Esophagus muscularis mucosa (tissue), 4 donors: ENCODE data around the gene SMIM27. TPM values are rescaled to one million over a fixed set of nuclear protein-coding genes. Genes with fewer than 3 reads are reported as not detected.

Source experiments
- DNase-seq: peaks from one replicate; pipeline ENCODE4 v3.0.0-alpha.2; 2017; ENCODE audit errors: extremely low spot score
- H3K27ac ChIP-seq, 4 donors: fragments of 200-600 bp; sonication (generic); replicated peaks in 1 of 4; 1 replicate in 3 of 4; 2 replicates in 1 of 4; pipeline ENCODE4 v1.5.1; 2016 to 2019; ENCODE audit warnings: mild to moderate bottlenecking in 1 of 4
- H3K27me3 ChIP-seq, 4 donors: fragments of 200-600 bp; sonication (generic); one replicate each; pipeline versions ENCODE4 v1.5.1 to v1.6.0; 2016 to 2019
- H3K36me3 ChIP-seq, 4 donors: fragments of 200-600 bp; sonication (generic); one replicate each; pipeline ENCODE4 v1.5.1; 2016 to 2019
- H3K4me1 ChIP-seq, 4 donors: fragments of 200-600 bp; sonication (generic); one replicate each; pipeline ENCODE4 v1.5.1; 2016 to 2019
- H3K4me3 ChIP-seq, 4 donors: fragments of 200-600 bp; sonication (generic); 1 replicate in 2 of 4; 2 replicates in 2 of 4; pipeline ENCODE4 v1.5.1; 2016 to 2019; ENCODE audit warnings: mild to moderate bottlenecking in 4 of 4, moderate library complexity in 1 of 4
- H3K9me3 ChIP-seq, 4 donors: fragments of 200-600 bp; sonication (generic); 1 replicate in 3 of 4; 2 replicates in 1 of 4; pipeline ENCODE4 v1.5.1; 2016 to 2019
- EP300 ChIP-seq: sonication (generic); formaldehyde crosslinking; IDR thresholded peaks from one replicate; pipeline ENCODE4 v1.6.1; 2017; ENCODE audit warnings: antibody characterized with exemption
- POLR2A ChIP-seq: fragments of 450-650 bp; IDR thresholded peaks from one replicate; pipeline ENCODE4 v1.6.1; 2017; ENCODE audit warnings: antibody characterized with exemption, moderate library complexity, mild to moderate bottlenecking, low read depth
- POLR2AphosphoS5 ChIP-seq, 2 donors: sonication (generic); formaldehyde crosslinking; IDR thresholded peaks; one replicate each; pipeline ENCODE4 v1.6.1; 2017; ENCODE audit warnings: antibody characterized with exemption in 2 of 2
- WGBS: methylation state at CpG from one replicate; pipeline ENCODE4 v1.1.5; 2018; 5-methylcytosine and 5-hydroxymethylcytosine counted together
- intact Hi-C: fragments of 100-400 bp; cut with DNase I; formaldehyde crosslinking; loops from one replicate; pipeline ENCODE4 v1.15.1; 2023
- total RNA-seq, 4 donors: library from RNA; depleted of rRNA; stranded (reverse); fragments of >200 nt; gene quantifications; one replicate each; pipeline versions ENCODE4 v1.1.0 to v1.2.1, GENCODE V29; 2016
- TF ChIP-seq, protein P1 (sequence below), 3 experiments: fragments of 200-600 bp in 2 of 3; fragments of 450-650 bp in 1 of 3; sonication (generic) in 2 of 3; IDR thresholded peaks; one replicate each; pipeline ENCODE4 v1.5.1; 2017 to 2019; ENCODE audit warnings: antibody characterized with exemption in 3 of 3, mild to moderate bottlenecking in 2 of 3, moderate library complexity in 1 of 3

The SMIM27 gene
- total RNA-seq, 4 donors from 2014 or later, result 4.8 to 11.2 (median 7.8) TPM

DNA sequence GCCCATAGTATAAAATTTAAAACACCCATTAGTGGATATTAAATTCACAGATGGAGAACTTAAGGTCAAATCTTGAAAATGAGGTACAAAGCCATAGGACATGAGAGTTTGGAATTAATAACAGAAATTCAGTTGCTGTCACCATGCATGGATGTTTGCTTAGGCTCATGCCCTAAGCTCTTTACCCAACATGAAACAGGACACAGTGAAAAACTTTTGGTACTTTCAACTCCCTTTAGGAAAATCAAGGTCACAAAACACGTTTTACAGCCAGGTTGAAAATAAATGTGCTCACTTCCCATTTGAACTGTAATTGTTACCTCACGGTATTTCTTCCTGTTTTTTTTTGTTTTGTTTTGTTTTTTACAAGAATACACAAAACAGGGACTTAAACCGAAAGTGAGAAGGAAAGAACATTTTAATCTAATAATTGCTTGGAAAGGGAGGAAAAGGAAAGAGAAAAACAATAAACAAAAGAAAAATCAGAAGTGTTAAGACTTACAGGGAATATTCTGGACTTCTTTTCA is 6.3 kb downstream of the SMIM27 start:
- Histone ChIP-seq H3K4me1 (peaks cover 0 to 12% (median 2%) of the 10 kb centered on the region in 4 donors), H3K36me3 (peaks cover 0 to 20% (median 2%) of the 10 kb centered on the region in 4 donors), H3K27ac (no peak overlapping the region), H3K4me3 (no peak overlapping the region), H3K27me3 (no peaks in the 10 kb centered on the region), H3K9me3 (no peaks in the 10 kb centered on the region)
- TF ChIP-seq, protein P1, sequence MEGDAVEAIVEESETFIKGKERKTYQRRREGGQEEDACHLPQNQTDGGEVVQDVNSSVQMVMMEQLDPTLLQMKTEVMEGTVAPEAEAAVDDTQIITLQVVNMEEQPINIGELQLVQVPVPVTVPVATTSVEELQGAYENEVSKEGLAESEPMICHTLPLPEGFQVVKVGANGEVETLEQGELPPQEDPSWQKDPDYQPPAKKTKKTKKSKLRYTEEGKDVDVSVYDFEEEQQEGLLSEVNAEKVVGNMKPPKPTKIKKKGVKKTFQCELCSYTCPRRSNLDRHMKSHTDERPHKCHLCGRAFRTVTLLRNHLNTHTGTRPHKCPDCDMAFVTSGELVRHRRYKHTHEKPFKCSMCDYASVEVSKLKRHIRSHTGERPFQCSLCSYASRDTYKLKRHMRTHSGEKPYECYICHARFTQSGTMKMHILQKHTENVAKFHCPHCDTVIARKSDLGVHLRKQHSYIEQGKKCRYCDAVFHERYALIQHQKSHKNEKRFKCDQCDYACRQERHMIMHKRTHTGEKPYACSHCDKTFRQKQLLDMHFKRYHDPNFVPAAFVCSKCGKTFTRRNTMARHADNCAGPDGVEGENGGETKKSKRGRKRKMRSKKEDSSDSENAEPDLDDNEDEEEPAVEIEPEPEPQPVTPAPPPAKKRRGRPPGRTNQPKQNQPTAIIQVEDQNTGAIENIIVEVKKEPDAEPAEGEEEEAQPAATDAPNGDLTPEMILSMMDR (IDR thresholded peaks at IDR 0.05), result no peak
- TF ChIP-seq POLR2A, result no peak
- no peak for TF ChIP-seq POLR2AphosphoS5 (IDR thresholded peaks at IDR 0.05)
- TF ChIP-seq EP300, result no peak
- WGBS, result 67% methylated on average over 3 of the region's 3 CpGs
- DNase-seq, result no peak
- intact Hi-C loops, result no loop called here

DNA sequence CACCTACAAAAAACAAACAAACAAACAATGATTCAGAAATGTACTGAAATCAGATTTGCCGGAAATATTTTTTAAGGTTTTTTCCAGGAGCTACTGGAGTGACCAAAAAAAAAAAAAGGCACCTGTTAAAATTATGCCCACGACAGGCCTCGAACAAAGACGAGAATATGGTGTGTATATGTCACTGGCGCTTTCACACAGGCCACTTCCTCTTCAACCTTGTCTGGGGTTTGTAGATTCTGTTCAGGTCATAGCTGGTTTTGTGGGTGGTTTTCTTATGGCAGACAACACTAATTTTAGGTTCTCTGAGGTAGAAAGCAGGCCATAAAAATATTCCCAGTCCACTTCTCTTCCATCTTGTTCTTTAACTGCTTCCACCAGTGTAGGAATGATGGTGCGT is 13.8 kb downstream of the SMIM27 start:
- no peak overlapping the region for H3K4me3 ChIP-seq
- H3K4me1 ChIP-seq, result peaks cover 2 to 18% (median 11%) of the 10 kb centered on the region in 4 donors
- H3K9me3 ChIP-seq, result no peaks in the 10 kb centered on the region
- no peaks in the 10 kb centered on the region for H3K27me3 ChIP-seq
- peaks cover 16 to 64% (median 39%) of the 10 kb centered on the region in 4 donors for H3K36me3 ChIP-seq
- no peak for DNase-seq
- 91% methylated on average over 6 of the region's 6 CpGs for WGBS
- H3K27ac ChIP-seq, result no peak overlapping the region
- intact Hi-C loops, result no loop called here
- TF ChIP-seq POLR2AphosphoS5 (IDR thresholded peaks at IDR 0.05) (no peak), POLR2A (no peak), EP300 (no peak)
- TF ChIP-seq, protein P1 (IDR thresholded peaks at IDR 0.05), result no peak

DNA sequence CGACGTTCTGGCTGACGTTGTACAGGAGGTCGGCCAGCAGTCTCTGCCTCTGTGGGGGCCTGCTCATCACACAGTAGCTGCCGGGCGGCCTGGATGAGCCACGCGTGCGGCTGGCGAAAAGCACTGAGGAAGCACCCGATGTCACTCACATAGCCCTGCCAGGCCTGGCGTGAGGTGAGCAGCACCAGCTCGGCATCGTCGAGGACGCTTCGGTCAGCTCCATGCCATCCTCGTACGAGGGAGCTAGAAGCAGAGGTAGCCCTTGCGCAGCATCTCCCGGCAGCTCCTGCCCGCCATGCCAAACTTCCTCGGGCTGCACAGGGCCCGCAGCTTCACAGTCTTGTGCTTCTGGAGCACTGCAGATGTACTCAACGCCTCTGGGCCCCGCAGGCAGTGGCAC is 14.6 kb downstream of the SMIM27 start:
- Histone ChIP-seq H3K27ac (no peak overlapping the region), H3K4me3 (no peak overlapping the region), H3K9me3 (no peaks in the 10 kb centered on the region), H3K27me3 (no peaks in the 10 kb centered on the region), H3K4me1 (peaks cover 10 to 26% (median 19%) of the 10 kb centered on the region in 4 donors), H3K36me3 (peaks cover 16 to 64% (median 39%) of the 10 kb centered on the region in 4 donors)
- TF ChIP-seq, protein P1 (IDR thresholded peaks at IDR 0.05), result no peak
- no peak for TF ChIP-seq EP300
- TF ChIP-seq POLR2A, result no peak
- no peak for TF ChIP-seq POLR2AphosphoS5 (IDR thresholded peaks at IDR 0.05)
- intact Hi-C loops, result no loop called here
- no peak for DNase-seq
- 93% methylated on average over 18 of the region's 26 CpGs for WGBS

GRCh38 chr9:32570262-32570661 is 18.1 kb downstream of the SMIM27 start:
- DNase-seq, result no peak
- Histone ChIP-seq H3K27ac (no peak overlapping the region), H3K4me3 (no peak overlapping the region), H3K36me3 (peaks cover 16 to 50% (median 30%) of the 10 kb centered on the region in 4 donors), H3K4me1 (peaks cover 24 to 39% (median 30%) of the 10 kb centered on the region in 4 donors), H3K9me3 (no peaks in the 10 kb centered on the region), H3K27me3 (no peaks in the 10 kb centered on the region)
- 88% methylated on average over 4 of the region's 4 CpGs for WGBS
- intact Hi-C loops, result loop anchor here (5.0 kb wide), 1 partner anchor 43 kb away; the partner anchor contains the start of gene RIGI
- TF ChIP-seq POLR2AphosphoS5 (IDR thresholded peaks at IDR 0.05) (no peak), POLR2A (no peak), EP300 (no peak)
- TF ChIP-seq, protein P1 (IDR thresholded peaks at IDR 0.05), result no peak
